Chondrocyte (in vitro differentiated cells): Measurements from ENCODE around the gene ADH1B. TPM values are rescaled to one million over a fixed set of nuclear protein-coding genes. Genes with fewer than 3 reads are reported as not detected.
"Not testable (repeated sequence)": the region's sequence is repeated elsewhere in the genome, so short reads cannot be mapped to it uniquely, and the experiment has no call there.

Experiments used
- DNase-seq: peaks from one replicate; pipeline ENCODE4 v3.0.0; 2021; ENCODE audit warnings: mixed read lengths, low spot score
- H3K27ac Mint-ChIP-seq: one replicate; pipeline ENCODE4 v1.8.0; 2021; ENCODE audit warnings: mild to moderate bottlenecking, moderate library complexity, mixed read lengths; ENCODE audit not compliant: unreplicated experiment
- H3K27me3 Mint-ChIP-seq: 2 replicates; pipeline ENCODE4 v1.8.0; 2021; ENCODE audit warnings: low read depth, mixed read lengths
- H3K36me3 Mint-ChIP-seq: 2 replicates; pipeline ENCODE4 v1.8.0; 2021; ENCODE audit warnings: low read depth, mixed read lengths
- H3K4me1 Mint-ChIP-seq: 2 replicates; pipeline ENCODE4 v1.8.0; 2021; ENCODE audit warnings: low read depth, mild to moderate bottlenecking, mixed read lengths
- H3K4me3 Mint-ChIP-seq: one replicate; pipeline ENCODE4 v1.8.0; 2021; ENCODE audit warnings: mild to moderate bottlenecking, moderate library complexity, mixed read lengths; ENCODE audit not compliant: unreplicated experiment
- H3K9me3 Mint-ChIP-seq: 2 replicates; pipeline ENCODE4 v1.8.0; 2021; ENCODE audit warnings: low read depth, mixed read lengths
- long read RNA-seq: library from polyadenylated mRNA; stranded (forward); transcript quantifications from one replicate; pipeline ENCODE4 v2.0.0, GENCODE V29; 2021
- total RNA-seq: library from RNA; stranded (reverse); gene quantifications from 3 replicates; pipeline ENCODE4 v1.2.1, GENCODE V29; 2021
- TF ChIP-seq, protein P1 (sequence below): fragments of 200-600 bp; sonication (generic); IDR thresholded peaks from 2 replicates; pipeline ENCODE4 v1.5.0; 2021; ENCODE audit warnings: antibody characterized with exemption, mild to moderate bottlenecking, moderate library complexity

Gene ADH1B
- 0.31 to 1.2 TPM (median 0.69 TPM) in 3 replicates for total RNA-seq
- long read RNA-seq, full-length matches to known transcripts = 1 of 1 reads
- long read RNA-seq, partial matches to known transcripts = 0 of 1 reads
- long read RNA-seq, other reads (novel, unspliced or antisense) = 0 of 1 reads

DNA sequence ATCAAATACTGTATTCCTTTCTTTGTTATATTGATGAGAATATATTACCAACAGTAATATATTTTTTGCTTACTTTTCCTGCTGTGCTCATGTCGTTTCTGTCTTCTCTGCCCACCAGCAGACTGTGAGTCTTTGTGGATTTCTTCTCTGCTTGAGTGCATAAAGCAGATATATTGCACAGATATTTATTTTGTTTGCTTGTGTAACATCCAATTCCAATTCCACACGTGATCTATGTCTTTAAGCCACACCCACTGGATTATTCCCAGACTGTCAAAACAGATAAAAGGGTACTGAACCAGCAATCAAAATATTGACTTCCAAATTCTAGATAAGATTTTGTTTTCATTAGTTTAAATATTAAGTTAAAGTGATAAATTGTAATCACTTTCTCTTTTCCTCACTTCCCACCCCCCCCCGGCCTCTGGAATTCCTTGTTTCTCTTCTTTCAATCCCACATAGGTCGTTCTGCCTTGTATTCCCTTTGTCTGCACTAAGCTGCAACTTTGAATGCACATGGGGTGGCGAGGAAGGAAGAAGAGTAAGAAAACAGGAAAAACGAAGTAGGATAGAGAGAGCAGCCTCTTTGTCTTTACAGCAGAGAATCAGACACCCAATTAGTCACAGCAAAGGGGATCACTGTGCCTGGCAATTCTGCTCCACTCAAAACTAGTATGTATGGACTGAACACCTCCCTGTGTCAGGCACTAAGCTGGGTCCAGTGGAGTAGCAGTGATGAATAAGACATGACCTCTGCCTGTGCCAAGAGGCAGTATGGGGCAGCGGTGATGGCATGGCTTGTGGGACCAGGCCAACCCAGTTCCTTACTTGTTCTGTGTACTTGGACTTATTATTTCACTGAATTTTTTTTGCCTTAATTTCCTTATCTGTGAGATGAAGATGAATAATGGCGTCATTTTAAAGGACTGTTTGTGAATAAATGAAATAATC lies at the start of gene ADH1B:
Gene ADH1B (minus strand): TSS at position 161 of the 951 bp plus-strand sequence. CDS start 70 bp downstream, at position 91.
- H3K27me3 Mint-ChIP-seq = no peaks in the 10 kb centered on the region
- H3K27ac Mint-ChIP-seq = no peak within 1 kb of the TSS
- H3K4me1 Mint-ChIP-seq = peaks cover 22% of the 10 kb centered on the region
- peaks cover 5% of the 10 kb centered on the region for H3K36me3 Mint-ChIP-seq
- peaks cover 12% of the 10 kb centered on the region for H3K9me3 Mint-ChIP-seq
- TF ChIP-seq, protein P1, sequence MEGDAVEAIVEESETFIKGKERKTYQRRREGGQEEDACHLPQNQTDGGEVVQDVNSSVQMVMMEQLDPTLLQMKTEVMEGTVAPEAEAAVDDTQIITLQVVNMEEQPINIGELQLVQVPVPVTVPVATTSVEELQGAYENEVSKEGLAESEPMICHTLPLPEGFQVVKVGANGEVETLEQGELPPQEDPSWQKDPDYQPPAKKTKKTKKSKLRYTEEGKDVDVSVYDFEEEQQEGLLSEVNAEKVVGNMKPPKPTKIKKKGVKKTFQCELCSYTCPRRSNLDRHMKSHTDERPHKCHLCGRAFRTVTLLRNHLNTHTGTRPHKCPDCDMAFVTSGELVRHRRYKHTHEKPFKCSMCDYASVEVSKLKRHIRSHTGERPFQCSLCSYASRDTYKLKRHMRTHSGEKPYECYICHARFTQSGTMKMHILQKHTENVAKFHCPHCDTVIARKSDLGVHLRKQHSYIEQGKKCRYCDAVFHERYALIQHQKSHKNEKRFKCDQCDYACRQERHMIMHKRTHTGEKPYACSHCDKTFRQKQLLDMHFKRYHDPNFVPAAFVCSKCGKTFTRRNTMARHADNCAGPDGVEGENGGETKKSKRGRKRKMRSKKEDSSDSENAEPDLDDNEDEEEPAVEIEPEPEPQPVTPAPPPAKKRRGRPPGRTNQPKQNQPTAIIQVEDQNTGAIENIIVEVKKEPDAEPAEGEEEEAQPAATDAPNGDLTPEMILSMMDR = no peak
- DNase-seq = no peak
- H3K4me3 Mint-ChIP-seq = no peak within 1 kb of the TSS

DNA sequence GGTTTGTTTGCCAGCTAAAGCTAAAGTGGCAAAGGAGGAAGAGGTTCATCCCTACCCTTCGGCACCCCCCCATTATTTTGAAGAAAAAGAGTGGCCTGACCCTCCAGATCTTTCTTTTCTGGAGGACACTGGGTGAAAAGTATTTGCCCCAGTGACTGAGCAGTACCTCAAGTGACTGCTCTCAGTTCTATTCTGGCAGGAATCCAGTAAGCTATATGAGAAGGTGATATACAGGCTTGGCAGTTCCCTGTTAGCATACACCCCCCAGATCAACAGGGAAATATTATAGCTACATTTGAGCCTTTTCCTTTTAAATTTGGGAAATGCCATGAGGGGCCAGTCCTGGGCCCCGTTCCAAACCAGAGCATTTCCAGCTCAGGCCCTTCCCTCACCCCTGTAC lies 46.6 kb upstream of the ADH1B start:
- H3K4me3 Mint-ChIP-seq, DNase-seq, H3K36me3 Mint-ChIP-seq, H3K27ac Mint-ChIP-seq, H3K27me3 Mint-ChIP-seq, H3K4me1 Mint-ChIP-seq: not testable (repeated sequence)
- peaks cover 28% of the 10 kb centered on the region for H3K9me3 Mint-ChIP-seq

DNA sequence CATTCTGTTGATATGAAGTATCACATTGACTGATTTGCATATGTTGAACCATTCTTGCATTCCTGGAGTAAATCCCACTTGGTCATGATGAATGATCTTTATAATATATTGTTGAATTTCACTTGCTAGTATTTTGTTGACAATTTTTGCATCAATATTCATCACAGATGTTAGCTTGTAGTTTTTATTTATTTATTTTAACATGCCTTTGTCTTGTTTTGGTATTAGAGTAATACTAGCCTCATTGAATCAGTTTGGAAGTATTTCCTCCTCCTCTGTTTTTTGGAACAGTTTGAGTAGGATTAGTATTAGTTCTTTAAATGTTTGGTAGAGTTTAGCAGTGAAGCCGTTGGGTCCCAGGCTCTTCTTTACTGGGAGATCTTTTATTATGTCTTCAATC lies 45.3 kb upstream of the ADH1B start:
- Mint-ChIP-seq H3K9me3 (peaks cover 17% of the 10 kb centered on the region), H3K27me3 (no peaks in the 10 kb centered on the region), H3K4me1 (peaks cover 5% of the 10 kb centered on the region), H3K36me3 (peaks cover 3% of the 10 kb centered on the region), H3K27ac (no peak overlapping the region), H3K4me3 (no peak overlapping the region)
- DNase-seq = no peak
- TF ChIP-seq, protein P1 = no peak

DNA sequence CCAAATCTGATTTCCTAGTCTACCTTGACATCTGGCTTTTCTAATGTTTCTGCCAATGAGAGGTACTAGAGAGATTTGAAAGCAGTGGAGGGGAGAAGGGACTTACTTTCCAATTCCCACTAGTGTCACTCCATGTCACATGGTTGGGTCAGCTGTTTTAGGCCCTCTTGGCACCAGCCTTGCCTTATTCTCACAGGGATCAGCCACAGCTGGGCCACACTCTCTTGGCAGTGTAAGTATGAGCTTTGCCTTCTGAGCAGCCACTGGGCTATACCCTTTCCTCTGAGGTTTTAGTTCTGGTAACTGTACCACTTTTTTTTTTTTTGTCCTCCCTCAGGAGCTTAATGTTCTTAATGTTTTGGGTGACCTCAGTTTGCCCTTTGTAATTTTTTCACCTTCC lies 41.6 kb upstream of the ADH1B start:
- Mint-ChIP-seq H3K36me3 (peaks cover 3% of the 10 kb centered on the region), H3K27ac (no peak overlapping the region), H3K4me3 (no peak overlapping the region), H3K9me3 (peaks cover 20% of the 10 kb centered on the region), H3K4me1 (peaks cover 8% of the 10 kb centered on the region), H3K27me3 (no peaks in the 10 kb centered on the region)
- DNase-seq = no peak
- TF ChIP-seq, protein P1 = no peak

DNA sequence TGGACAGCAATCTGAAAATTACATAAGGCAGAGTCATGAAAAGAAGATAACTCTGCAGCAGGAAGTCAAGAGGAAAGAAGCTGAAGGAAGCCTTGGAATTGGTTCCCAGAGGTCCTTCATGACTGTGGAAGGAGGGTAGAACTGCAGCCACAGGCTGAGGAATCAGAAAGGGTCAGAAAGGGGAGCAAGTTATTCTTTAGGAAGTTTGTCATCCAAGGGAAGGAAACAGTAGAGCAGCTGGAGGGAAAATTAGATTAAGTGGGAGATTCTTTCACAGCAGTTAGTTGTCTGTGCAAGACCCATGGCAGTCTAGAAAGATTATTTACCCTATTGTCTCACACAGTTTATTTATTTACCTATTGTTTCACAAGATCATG lies 40.7 kb upstream of the ADH1B start:
- TF ChIP-seq, protein P1 = no peak
- Mint-ChIP-seq H3K9me3 (peaks cover 20% of the 10 kb centered on the region), H3K27me3 (no peaks in the 10 kb centered on the region), H3K27ac (no peak overlapping the region), H3K36me3 (peaks cover 3% of the 10 kb centered on the region), H3K4me3 (no peak overlapping the region), H3K4me1 (peaks cover 8% of the 10 kb centered on the region)
- no peak for DNase-seq
